Activated B cell treated with CpG ODN at 0.5 μM for 24 hours (primary cell): Measurements from ENCODE around the gene SLC16A13. TPM values are rescaled to one million over a fixed set of nuclear protein-coding genes. Genes with fewer than 3 reads are reported as not detected.

Source experiments
- ATAC-seq: fragments of 200-7000 bp; cut with Tn5 transposase; one replicate; pipeline ENCODE4 v1.10.0; 2021; ENCODE audit warnings: low read depth, mild to moderate bottlenecking, moderate library complexity
- CTCF ChIA-PET: fragments of 350-600 bp; sonication (Branson Sonifier 250); formaldehyde crosslinking; loops from one replicate; lab custom pipeline; 2021; ENCODE audit warnings: antibody characterized with exemption; lab: Charles Lee
- POLR2A ChIA-PET: fragments of 350-600 bp; sonication (Branson Sonifier 250); formaldehyde crosslinking; loops from one replicate; lab custom pipeline; 2021; ENCODE audit warnings: antibody characterized with exemption; lab: Charles Lee
- DNase-seq: peaks from one replicate; pipeline ENCODE4 v3.0.0; 2022
- H3K27ac Mint-ChIP-seq: one replicate; pipeline ENCODE4 v1.8.0; 2020; ENCODE audit warnings: mixed read lengths
- H3K27me3 Mint-ChIP-seq: one replicate; pipeline ENCODE4 v1.8.0; 2021; ENCODE audit warnings: mixed read lengths
- H3K36me3 Mint-ChIP-seq: one replicate; pipeline ENCODE4 v1.8.0; 2021; ENCODE audit warnings: low read depth, mixed read lengths
- H3K4me1 Mint-ChIP-seq: one replicate; pipeline ENCODE4 v1.8.0; 2021; ENCODE audit warnings: mixed read lengths
- H3K4me3 Mint-ChIP-seq: one replicate; pipeline ENCODE4 v1.8.0; 2020; ENCODE audit warnings: mild to moderate bottlenecking, mixed read lengths
- H3K9me3 Mint-ChIP-seq: one replicate; pipeline ENCODE4 v1.8.0; 2020; ENCODE audit warnings: mixed read lengths
- intact Hi-C: fragments of 100-400 bp; cut with micrococcal nuclease; formaldehyde crosslinking; loops from one replicate; pipeline ENCODE4 v1.15.1; 2024
- total RNA-seq: library from RNA; stranded (reverse); gene quantifications from 2 replicates; pipeline ENCODE4 v1.2.3, GENCODE V29; 2022
- TF ChIP-seq, protein P1 (sequence below): fragments of 200-600 bp; IDR thresholded peaks from one replicate; pipeline ENCODE4 v1.8.0; 2022; ENCODE audit warnings: antibody characterized with exemption, mild to moderate bottlenecking

Gene SLC16A13
- total RNA-seq, 1 donor from 2014 or later: 11.8 TPM

DNA sequence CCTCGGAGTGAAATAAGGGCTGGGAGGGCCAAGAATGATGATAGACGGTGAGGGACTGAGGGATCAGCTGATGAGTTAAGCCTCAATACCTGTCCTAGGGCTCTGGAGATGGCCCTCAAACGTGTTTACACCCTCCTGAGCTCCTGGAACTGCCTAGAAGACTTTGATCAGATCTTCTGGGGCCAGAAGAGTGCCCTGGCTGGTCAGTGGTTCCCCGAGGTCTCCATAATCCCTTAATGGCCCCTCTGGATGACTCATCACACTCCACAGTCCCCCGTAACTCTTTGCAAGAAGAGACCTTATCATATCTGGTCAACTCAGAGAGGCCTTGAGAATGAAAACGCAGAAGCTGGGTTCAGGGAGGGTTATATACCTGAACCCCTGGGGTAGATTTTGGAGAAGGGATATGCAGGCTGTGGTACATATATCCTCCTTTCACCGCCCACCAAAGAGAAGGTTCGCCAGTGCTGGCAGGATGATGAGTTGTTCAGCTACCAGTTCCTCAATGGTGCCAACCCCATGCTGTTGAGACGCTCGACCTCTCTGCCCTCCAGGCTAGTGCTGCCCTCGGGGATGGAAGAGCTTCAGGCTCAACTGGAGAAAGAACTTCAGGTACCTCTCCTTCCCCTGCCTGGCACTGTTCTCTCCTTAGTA is 36.8 kb upstream of the SLC16A13 start:
- TF ChIP-seq, protein P1, sequence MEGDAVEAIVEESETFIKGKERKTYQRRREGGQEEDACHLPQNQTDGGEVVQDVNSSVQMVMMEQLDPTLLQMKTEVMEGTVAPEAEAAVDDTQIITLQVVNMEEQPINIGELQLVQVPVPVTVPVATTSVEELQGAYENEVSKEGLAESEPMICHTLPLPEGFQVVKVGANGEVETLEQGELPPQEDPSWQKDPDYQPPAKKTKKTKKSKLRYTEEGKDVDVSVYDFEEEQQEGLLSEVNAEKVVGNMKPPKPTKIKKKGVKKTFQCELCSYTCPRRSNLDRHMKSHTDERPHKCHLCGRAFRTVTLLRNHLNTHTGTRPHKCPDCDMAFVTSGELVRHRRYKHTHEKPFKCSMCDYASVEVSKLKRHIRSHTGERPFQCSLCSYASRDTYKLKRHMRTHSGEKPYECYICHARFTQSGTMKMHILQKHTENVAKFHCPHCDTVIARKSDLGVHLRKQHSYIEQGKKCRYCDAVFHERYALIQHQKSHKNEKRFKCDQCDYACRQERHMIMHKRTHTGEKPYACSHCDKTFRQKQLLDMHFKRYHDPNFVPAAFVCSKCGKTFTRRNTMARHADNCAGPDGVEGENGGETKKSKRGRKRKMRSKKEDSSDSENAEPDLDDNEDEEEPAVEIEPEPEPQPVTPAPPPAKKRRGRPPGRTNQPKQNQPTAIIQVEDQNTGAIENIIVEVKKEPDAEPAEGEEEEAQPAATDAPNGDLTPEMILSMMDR: no peak
- Mint-ChIP-seq H3K36me3 (peaks cover 68% of the 10 kb centered on the region), H3K4me3 (no peak overlapping the region), H3K9me3 (no peaks in the 10 kb centered on the region), H3K27ac (no peak overlapping the region), H3K4me1 (peaks cover under 1% of the 10 kb centered on the region), H3K27me3 (no peaks in the 10 kb centered on the region)
- ATAC-seq (no peak), DNase-seq (no peak)
- intact Hi-C loops: no loop called here
- CTCF ChIA-PET: interaction anchor here (1.3 kb wide), 1 partner anchor 85 kb away, joined by 5 read pairs; no protein-coding TSS in a partner anchor
- POLR2A ChIA-PET: no interaction called here

DNA sequence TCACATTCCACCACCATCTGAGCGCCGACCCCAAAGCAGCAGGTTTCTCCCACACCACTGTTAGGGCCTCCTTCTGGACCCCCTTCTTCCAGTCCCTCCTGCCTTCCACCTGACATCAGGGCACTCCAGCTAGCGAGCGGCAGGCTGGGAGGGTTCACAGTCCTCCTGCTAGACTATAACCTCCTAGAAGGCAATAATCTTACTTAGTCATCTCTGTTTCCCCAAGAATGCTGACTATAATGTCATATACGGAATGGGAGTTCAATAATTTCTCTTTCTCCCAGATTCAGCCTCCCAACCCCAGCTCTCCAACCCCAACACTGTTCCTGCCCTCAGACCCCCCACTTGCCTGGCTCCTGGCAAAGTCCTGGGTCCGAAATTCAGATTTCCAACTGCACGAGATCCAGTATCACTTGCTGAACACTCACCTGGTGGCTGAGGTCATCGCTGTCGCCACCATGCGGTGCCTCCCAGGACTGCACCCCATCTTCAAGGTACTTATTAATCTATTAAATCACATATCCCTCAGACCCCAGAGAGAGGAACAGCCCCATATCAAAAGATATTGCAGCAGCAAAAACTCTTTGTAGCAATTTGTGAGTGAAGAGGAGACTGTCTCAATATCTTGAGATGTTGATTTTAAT is 34.4 kb upstream of the SLC16A13 start:
- CTCF ChIA-PET: interaction anchor here (8.8 kb wide), 1 partner anchor 87 kb away, joined by 118 read pairs; no protein-coding TSS in a partner anchor
- intact Hi-C loops: loop anchor here (5.0 kb wide), 1 partner anchor 334 kb away; no protein-coding TSS in a partner anchor
- H3K4me3 Mint-ChIP-seq: no peak overlapping the region
- no peak for ATAC-seq
- no peaks in the 10 kb centered on the region for H3K27me3 Mint-ChIP-seq
- DNase-seq: no peak
- peaks cover 8% of the 10 kb centered on the region for H3K4me1 Mint-ChIP-seq
- TF ChIP-seq, protein P1: no peak
- POLR2A ChIA-PET: interaction anchor here (1.6 kb wide), 1 partner anchor 87 kb away, joined by 3 read pairs; no protein-coding TSS in a partner anchor
- H3K27ac Mint-ChIP-seq: no peak overlapping the region
- no peaks in the 10 kb centered on the region for H3K9me3 Mint-ChIP-seq
- peaks cover 78% of the 10 kb centered on the region for H3K36me3 Mint-ChIP-seq

DNA sequence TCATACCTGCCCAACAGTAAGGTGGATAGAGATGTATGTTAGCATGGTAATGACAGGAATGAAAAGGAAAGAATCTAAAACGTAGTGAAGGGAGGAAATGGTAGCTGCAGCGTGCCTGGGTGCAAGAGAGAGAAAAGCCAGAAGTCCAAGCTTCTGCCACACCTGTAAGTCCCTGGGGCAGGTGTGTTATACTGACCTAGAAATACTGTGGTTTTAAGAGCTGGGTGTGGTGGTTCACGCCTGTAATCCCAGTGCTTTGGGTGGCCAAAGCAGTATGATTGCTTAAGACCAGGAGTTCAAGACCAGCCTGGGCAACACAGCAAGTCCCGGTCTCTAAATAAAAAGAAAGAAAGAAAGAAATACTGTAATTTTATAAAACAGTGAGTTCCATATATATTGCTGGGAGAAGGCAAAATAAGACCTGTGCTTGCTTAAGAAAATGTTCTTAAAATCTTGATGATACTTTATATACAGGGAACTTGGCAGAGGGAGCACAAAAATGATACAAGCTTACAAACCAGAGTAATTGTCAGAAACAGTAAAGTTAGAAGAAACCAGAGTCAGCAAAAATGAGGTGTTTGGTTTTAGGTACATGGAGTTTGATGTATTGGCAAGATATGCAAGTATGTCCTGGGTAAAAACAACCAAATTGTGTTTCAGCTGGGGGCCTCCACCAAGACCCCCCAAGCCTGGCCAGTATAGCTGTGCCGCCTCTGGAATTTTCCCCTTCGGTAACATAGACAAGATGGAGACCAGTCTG is 33.3 kb upstream of the SLC16A13 start:
- no peak for DNase-seq
- TF ChIP-seq, protein P1: no peak
- Mint-ChIP-seq H3K36me3 (peaks cover 77% of the 10 kb centered on the region), H3K4me3 (no peak overlapping the region), H3K27me3 (no peaks in the 10 kb centered on the region), H3K4me1 (peaks cover 11% of the 10 kb centered on the region), H3K27ac (no peak overlapping the region), H3K9me3 (no peaks in the 10 kb centered on the region)
- POLR2A ChIA-PET: interaction anchor here (1.6 to 1.8 kb wide), 2 partner anchors 13 to 88 kb away, joined by 3 to 5 read pairs; no protein-coding TSS in a partner anchor
- intact Hi-C loops: loop anchor here (5.0 kb wide), 1 partner anchor 335 kb away; no protein-coding TSS in a partner anchor
- CTCF ChIA-PET: interaction anchor here (0.7 to 8.8 kb wide), 4 partner anchors 19 to 403 kb away, joined by 3 to 118 read pairs (median 50); partner anchors contain the start of gene BCL6B
- no peak for ATAC-seq

DNA sequence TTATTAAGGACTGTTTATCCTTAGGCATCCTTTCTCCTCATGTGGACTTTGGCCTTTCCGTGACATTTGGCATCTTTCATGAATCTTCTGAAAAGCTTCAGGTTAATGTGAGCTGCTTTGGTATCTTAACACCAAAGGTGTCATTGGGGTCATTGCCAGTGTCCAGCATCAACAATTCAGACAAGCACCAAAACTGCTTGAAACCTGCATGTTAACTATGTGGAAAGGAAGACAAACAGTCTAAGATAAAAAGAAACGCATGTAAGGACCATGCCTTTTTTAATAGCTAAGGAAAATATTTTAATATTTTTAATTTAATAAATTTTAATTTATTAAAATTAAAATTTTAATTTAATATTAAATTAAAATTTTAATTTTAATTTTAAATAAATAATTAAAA is 32.1 kb upstream of the SLC16A13 start:
- POLR2A ChIA-PET: interaction anchor here (0.8 to 1.8 kb wide), 4 partner anchors 12 to 201 kb away, joined by 5 to 13 read pairs (median 6); partner anchors contain the start of gene SLC16A13
- peaks cover 71% of the 10 kb centered on the region for H3K36me3 Mint-ChIP-seq
- DNase-seq (no peak), ATAC-seq (no peak)
- no peaks in the 10 kb centered on the region for H3K9me3 Mint-ChIP-seq
- CTCF ChIA-PET: interaction anchor here (0.9 to 8.8 kb wide), 14 partner anchors 9 to 531 kb away, joined by 3 to 118 read pairs (median 8); partner anchors contain the start of genes BCL6B and RNASEK
- TF ChIP-seq, protein P1: no peak
- intact Hi-C loops: loop anchor here (1.0 to 5.0 kb wide), 4 partner anchors 9 to 336 kb away; partner anchors contain the start of gene RNASEK
- H3K27me3 Mint-ChIP-seq: no peaks in the 10 kb centered on the region
- no peak overlapping the region for H3K4me3 Mint-ChIP-seq
- peaks cover 15% of the 10 kb centered on the region for H3K4me1 Mint-ChIP-seq
- H3K27ac Mint-ChIP-seq: no peak overlapping the region
